H9 (cell line): Measurements from ENCODE around the gene LRRC8B. TPM values are rescaled to one million over a fixed set of nuclear protein-coding genes. Genes with fewer than 3 reads are reported as not detected.

Source experiments
- DNase-seq: peaks from one replicate; pipeline ENCODE4 v3.0.0-alpha.2; 2017
- H2AFZ ChIP-seq: one replicate; pipeline ENCODE4 v1.6.1; 2013; ENCODE audit warnings: mild to moderate bottlenecking, low read length, control low read depth, moderate library complexity
- H2AK5ac ChIP-seq: 2 replicates; pipeline ENCODE4 v1.6.1; 2013; ENCODE audit warnings: low read length, control low read depth, mixed read lengths; ENCODE audit not compliant: insufficient read length
- H2BK120ac ChIP-seq: one replicate; pipeline ENCODE4 v1.6.1; 2013; ENCODE audit warnings: low read depth, mild to moderate bottlenecking, low read length, control low read depth, inconsistent platforms; ENCODE audit not compliant: poor library complexity, severe bottlenecking
- H2BK12ac ChIP-seq: 2 replicates; pipeline ENCODE4 v1.6.1; 2013; ENCODE audit warnings: low read length, control low read depth, mixed read lengths, low read depth; ENCODE audit not compliant: insufficient read length
- H2BK15ac ChIP-seq: 2 replicates; pipeline ENCODE4 v1.6.1; 2013; ENCODE audit warnings: low read depth, low read length, control low read depth
- H2BK20ac ChIP-seq: one replicate; pipeline ENCODE4 v1.6.1; 2013; ENCODE audit warnings: low read depth, mild to moderate bottlenecking, low read length, control low read depth, inconsistent platforms; ENCODE audit not compliant: poor library complexity, severe bottlenecking
- H2BK5ac ChIP-seq: 2 replicates; pipeline ENCODE4 v1.6.1; 2013; ENCODE audit warnings: low read length, control low read depth, mixed read lengths; ENCODE audit not compliant: insufficient read length
- H3K14ac ChIP-seq: 2 replicates; pipeline ENCODE4 v1.6.1; 2013; ENCODE audit warnings: low read length, control low read depth; ENCODE audit not compliant: insufficient read depth
- H3K18ac ChIP-seq: 2 replicates; pipeline ENCODE4 v1.6.1; 2013; ENCODE audit warnings: low read depth, mild to moderate bottlenecking, mixed read lengths, low read length, control low read depth; ENCODE audit not compliant: insufficient read length
- H3K23ac ChIP-seq: 2 replicates; pipeline ENCODE4 v1.6.1; 2013; ENCODE audit warnings: low read length, control low read depth, mixed read lengths, low read depth; ENCODE audit not compliant: insufficient read length
- H3K23me2 ChIP-seq: 2 replicates; pipeline ENCODE4 v1.6.1; 2013; ENCODE audit warnings: low read depth, mild to moderate bottlenecking, mixed read lengths, low read length, control low read depth; ENCODE audit not compliant: insufficient read length, poor library complexity, severe bottlenecking
- H3K27ac ChIP-seq: 2 replicates; pipeline ENCODE4 v1.5.1; 2013; ENCODE audit warnings: low read length, control low read depth, mixed read lengths, low read depth; ENCODE audit not compliant: insufficient read length
- H3K27me3 ChIP-seq: 2 replicates; pipeline ENCODE4 v1.6.1; 2013; ENCODE audit warnings: low read length, control low read depth, inconsistent platforms; ENCODE audit not compliant: insufficient read depth
- H3K4ac ChIP-seq: 2 replicates; pipeline ENCODE4 v1.6.1; 2013; ENCODE audit warnings: low read depth, mild to moderate bottlenecking, control low read depth, inconsistent platforms, low read length, moderate library complexity
- H3K4me1 ChIP-seq: 2 replicates; pipeline ENCODE4 v1.6.1; 2013; ENCODE audit warnings: low read length, control low read depth, inconsistent platforms; ENCODE audit not compliant: insufficient read depth
- H3K4me2 ChIP-seq: 2 replicates; pipeline ENCODE4 v1.6.1; 2013; ENCODE audit warnings: low read length, control low read depth, mixed read lengths; ENCODE audit not compliant: insufficient read length, insufficient read depth
- H3K56ac ChIP-seq: 2 replicates; pipeline ENCODE4 v1.6.1; 2013; ENCODE audit warnings: low read depth, mild to moderate bottlenecking, mixed read lengths, low read length, control low read depth; ENCODE audit not compliant: insufficient read length
- H3K79me1 ChIP-seq: 2 replicates; pipeline ENCODE4 v1.6.1; 2013; ENCODE audit warnings: low read depth, mild to moderate bottlenecking, moderate library complexity, low read length, control low read depth, inconsistent platforms; ENCODE audit not compliant: insufficient read depth, poor library complexity, severe bottlenecking
- H3K79me2 ChIP-seq: 2 replicates; pipeline ENCODE4 v1.6.1; 2013; ENCODE audit warnings: low read length, control low read depth, inconsistent platforms; ENCODE audit not compliant: insufficient read depth
- H3K9ac ChIP-seq: 2 replicates; pipeline ENCODE4 v1.6.1; 2013; ENCODE audit warnings: low read length, control low read depth, mixed read lengths; ENCODE audit not compliant: insufficient read length; ENCODE audit errors: extremely low read depth
- H3K9me3 ChIP-seq: one replicate; pipeline ENCODE4 v1.6.1; 2013; ENCODE audit warnings: low read depth, low read length, inconsistent platforms; ENCODE audit not compliant: control insufficient read depth
- H3T11ph ChIP-seq: one replicate; pipeline ENCODE4 v1.6.1; 2013; ENCODE audit warnings: mild to moderate bottlenecking, low read length, control low read depth, inconsistent platforms
- H4K20me1 ChIP-seq: one replicate; pipeline ENCODE4 v1.6.1; 2013; ENCODE audit not compliant: control insufficient read depth, insufficient read length, insufficient read depth
- H4K5ac ChIP-seq: 2 replicates; pipeline ENCODE4 v1.6.1; 2013; ENCODE audit warnings: low read depth, mild to moderate bottlenecking, mixed read lengths, low read length, control low read depth; ENCODE audit not compliant: insufficient read length
- H4K8ac ChIP-seq: replicated peaks from 2 replicates; pipeline ENCODE4 v1.6.1; 2013; ENCODE audit warnings: low read length, control low read depth, mixed read lengths, low read depth; ENCODE audit not compliant: insufficient read length
- H4K91ac ChIP-seq: 2 replicates; pipeline ENCODE4 v1.6.1; 2013; ENCODE audit warnings: low read depth, mild to moderate bottlenecking, moderate library complexity, mixed read lengths, low read length, control low read depth; ENCODE audit not compliant: insufficient read length
- H3K27ac Mint-ChIP-seq, 3 experiments: 2 replicates in 2 of 3; 3 replicates in 1 of 3; pipeline ENCODE4 v1.8.0; 2020 to 2021; ENCODE audit warnings: mixed read lengths in 3 of 3, mild to moderate bottlenecking in 1 of 3, moderate library complexity in 1 of 3
- H3K27me3 Mint-ChIP-seq: 2 replicates; pipeline ENCODE4 v1.8.0; 2021; ENCODE audit warnings: low read depth, mild to moderate bottlenecking, moderate library complexity, mixed read lengths
- H3K36me3 Mint-ChIP-seq, 3 experiments: 2 replicates in 2 of 3; 3 replicates in 1 of 3; pipeline ENCODE4 v1.8.0; 2020 to 2021; ENCODE audit warnings: low read depth in 3 of 3, mixed read lengths in 3 of 3; ENCODE audit not compliant: insufficient read depth in 1 of 3
- H3K4me1 Mint-ChIP-seq, 2 experiments: 2 replicates each; pipeline ENCODE4 v1.8.0; 2020; ENCODE audit warnings: mixed read lengths in 2 of 2
- H3K4me3 Mint-ChIP-seq, 2 experiments: 2 replicates in 1 of 2; 3 replicates in 1 of 2; pipeline ENCODE4 v1.8.0; 2020 to 2021; ENCODE audit warnings: mild to moderate bottlenecking in 2 of 2, mixed read lengths in 2 of 2, moderate library complexity in 1 of 2
- H3K9me3 Mint-ChIP-seq, 2 experiments: 2 replicates in 1 of 2; 3 replicates in 1 of 2; pipeline ENCODE4 v1.8.0; 2020; ENCODE audit warnings: mild to moderate bottlenecking in 2 of 2, mixed read lengths in 2 of 2, moderate library complexity in 1 of 2
- WGBS: extraction: QIAGEN DNeasy Blood & Tissue Kit; methylation state at CpG from one replicate; pipeline ENCODE4 v1.1.7; 2013; ENCODE audit warnings: missing lambda C conversion rate, low lambda C conversion rate, mixed read lengths; ENCODE audit not compliant: insufficient read length; ENCODE audit errors: extremely low coverage; 5-methylcytosine and 5-hydroxymethylcytosine counted together
- total RNA-seq: library from RNA; stranded (reverse); gene quantifications from 2 replicates; pipeline ENCODE4 v1.2.1, GENCODE V29; 2021
- TF ChIP-seq, protein P1 (sequence below): fragments of 200-600 bp; sonication (generic); conservative IDR thresholded peaks from 3 replicates; pipeline ENCODE4 v1.8.0; 2021; ENCODE audit warnings: antibody characterized with exemption, mild to moderate bottlenecking

Gene LRRC8B
- total RNA-seq, 1 experiment from 2014 or later, result 33.2 TPM

- no peak overlapping the region for H3K27ac Mint-ChIP-seq
- no CpG with 5 or more reads among the region's 15 CpGs for WGBS
- no peak overlapping the region for H2AFZ ChIP-seq
Measured at GRCh38 chr1:89610457-89611011, 85.9 kb downstream of the LRRC8B start.

More at GRCh38 chr1:89610457-89611011, 85.9 kb downstream of the LRRC8B start:
- no peaks in the 10 kb centered on the region for H3K79me1 ChIP-seq
- H4K8ac ChIP-seq, result no peak overlapping the region
- peaks cover 7 to 12% of the 10 kb centered on the region in 2 experiments for H3K4me1 Mint-ChIP-seq
- DNase-seq, result no peak
- no peak overlapping the region for H3T11ph ChIP-seq
- H3K4ac ChIP-seq, result no peak overlapping the region
- no peak overlapping the region for H3K18ac ChIP-seq
- H3K79me2 ChIP-seq, result no peaks in the 10 kb centered on the region
- no peaks in the 10 kb centered on the region; a peak in 1 of 7 replicates for H3K36me3 Mint-ChIP-seq
- no peak overlapping the region for H2AK5ac ChIP-seq
- no peaks in the 10 kb centered on the region for H3K9me3 ChIP-seq
- H3K4me2 ChIP-seq, result no peak overlapping the region
- no peak overlapping the region for H3K56ac ChIP-seq
- H3K23me2 ChIP-seq, result no peaks in the 10 kb centered on the region
- H3K4me1 ChIP-seq, result no peaks in the 10 kb centered on the region
- no peak overlapping the region for H3K14ac ChIP-seq
- no peak overlapping the region for H2BK20ac ChIP-seq
- no peak overlapping the region for H3K9ac ChIP-seq
- H3K27ac ChIP-seq, result no peak overlapping the region
- H2BK15ac ChIP-seq, result no peak overlapping the region
- no peak overlapping the region for H2BK120ac ChIP-seq
- no peak overlapping the region for H3K4me3 Mint-ChIP-seq
- TF ChIP-seq, protein P1, sequence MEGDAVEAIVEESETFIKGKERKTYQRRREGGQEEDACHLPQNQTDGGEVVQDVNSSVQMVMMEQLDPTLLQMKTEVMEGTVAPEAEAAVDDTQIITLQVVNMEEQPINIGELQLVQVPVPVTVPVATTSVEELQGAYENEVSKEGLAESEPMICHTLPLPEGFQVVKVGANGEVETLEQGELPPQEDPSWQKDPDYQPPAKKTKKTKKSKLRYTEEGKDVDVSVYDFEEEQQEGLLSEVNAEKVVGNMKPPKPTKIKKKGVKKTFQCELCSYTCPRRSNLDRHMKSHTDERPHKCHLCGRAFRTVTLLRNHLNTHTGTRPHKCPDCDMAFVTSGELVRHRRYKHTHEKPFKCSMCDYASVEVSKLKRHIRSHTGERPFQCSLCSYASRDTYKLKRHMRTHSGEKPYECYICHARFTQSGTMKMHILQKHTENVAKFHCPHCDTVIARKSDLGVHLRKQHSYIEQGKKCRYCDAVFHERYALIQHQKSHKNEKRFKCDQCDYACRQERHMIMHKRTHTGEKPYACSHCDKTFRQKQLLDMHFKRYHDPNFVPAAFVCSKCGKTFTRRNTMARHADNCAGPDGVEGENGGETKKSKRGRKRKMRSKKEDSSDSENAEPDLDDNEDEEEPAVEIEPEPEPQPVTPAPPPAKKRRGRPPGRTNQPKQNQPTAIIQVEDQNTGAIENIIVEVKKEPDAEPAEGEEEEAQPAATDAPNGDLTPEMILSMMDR, result no peak
- no peak overlapping the region for H2BK12ac ChIP-seq
- H4K5ac ChIP-seq, result no peak overlapping the region
- H2BK5ac ChIP-seq, result no peak overlapping the region
- H4K91ac ChIP-seq, result no peak overlapping the region
- no peaks in the 10 kb centered on the region for H3K27me3 Mint-ChIP-seq
- H4K20me1 ChIP-seq, result no peaks in the 10 kb centered on the region
- no peaks in the 10 kb centered on the region for H3K27me3 ChIP-seq
- no peaks in the 10 kb centered on the region for H3K9me3 Mint-ChIP-seq
- no peak overlapping the region for H3K23ac ChIP-seq
